ENCODE measurements around the gene WWP2.

The WWP2 gene

DNA sequence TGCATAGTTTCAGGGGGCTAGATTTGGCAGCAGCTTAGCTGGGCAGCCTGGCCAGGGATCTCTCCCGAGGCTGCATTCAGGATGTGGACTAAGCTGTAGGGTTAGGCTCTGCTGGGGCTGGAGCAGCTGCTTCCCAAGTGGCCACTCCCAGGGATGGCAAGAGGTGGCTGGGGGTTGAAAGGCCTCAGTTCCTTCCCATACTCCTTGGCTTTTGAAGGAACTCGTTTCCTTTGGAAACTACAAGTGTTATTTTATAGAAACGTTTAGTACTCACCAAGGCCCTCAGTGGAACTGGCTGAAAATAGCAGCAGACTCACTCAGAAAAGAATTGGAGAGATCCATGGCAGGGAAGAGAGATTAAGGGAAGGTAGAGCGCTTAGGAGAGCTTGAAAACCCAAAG lies 76.4 kb downstream of the WWP2 start:
- TF ChIP-seq, protein P1, sequence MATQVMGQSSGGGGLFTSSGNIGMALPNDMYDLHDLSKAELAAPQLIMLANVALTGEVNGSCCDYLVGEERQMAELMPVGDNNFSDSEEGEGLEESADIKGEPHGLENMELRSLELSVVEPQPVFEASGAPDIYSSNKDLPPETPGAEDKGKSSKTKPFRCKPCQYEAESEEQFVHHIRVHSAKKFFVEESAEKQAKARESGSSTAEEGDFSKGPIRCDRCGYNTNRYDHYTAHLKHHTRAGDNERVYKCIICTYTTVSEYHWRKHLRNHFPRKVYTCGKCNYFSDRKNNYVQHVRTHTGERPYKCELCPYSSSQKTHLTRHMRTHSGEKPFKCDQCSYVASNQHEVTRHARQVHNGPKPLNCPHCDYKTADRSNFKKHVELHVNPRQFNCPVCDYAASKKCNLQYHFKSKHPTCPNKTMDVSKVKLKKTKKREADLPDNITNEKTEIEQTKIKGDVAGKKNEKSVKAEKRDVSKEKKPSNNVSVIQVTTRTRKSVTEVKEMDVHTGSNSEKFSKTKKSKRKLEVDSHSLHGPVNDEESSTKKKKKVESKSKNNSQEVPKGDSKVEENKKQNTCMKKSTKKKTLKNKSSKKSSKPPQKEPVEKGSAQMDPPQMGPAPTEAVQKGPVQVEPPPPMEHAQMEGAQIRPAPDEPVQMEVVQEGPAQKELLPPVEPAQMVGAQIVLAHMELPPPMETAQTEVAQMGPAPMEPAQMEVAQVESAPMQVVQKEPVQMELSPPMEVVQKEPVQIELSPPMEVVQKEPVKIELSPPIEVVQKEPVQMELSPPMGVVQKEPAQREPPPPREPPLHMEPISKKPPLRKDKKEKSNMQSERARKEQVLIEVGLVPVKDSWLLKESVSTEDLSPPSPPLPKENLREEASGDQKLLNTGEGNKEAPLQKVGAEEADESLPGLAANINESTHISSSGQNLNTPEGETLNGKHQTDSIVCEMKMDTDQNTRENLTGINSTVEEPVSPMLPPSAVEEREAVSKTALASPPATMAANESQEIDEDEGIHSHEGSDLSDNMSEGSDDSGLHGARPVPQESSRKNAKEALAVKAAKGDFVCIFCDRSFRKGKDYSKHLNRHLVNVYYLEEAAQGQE (IDR thresholded peaks at IDR 0.05; ENCODE audit: insufficient read depth in 1 of 2, low read depth in 2 of 2, low read length in 2 of 2): no peak
- no peak for TF ChIP-seq TAF1 (IDR thresholded peaks at IDR 0.05; ENCODE audit: borderline replicate concordance, insufficient read depth, low read length)
- no peak for TF ChIP-seq POLR2AphosphoS5 (IDR thresholded peaks at IDR 0.05; ENCODE audit: low read depth, low read length)
- no peak for TF ChIP-seq FOXP2 (optimal IDR thresholded peaks at IDR 0.05; ENCODE audit: borderline replicate concordance, extremely low read depth, extremely low read length, insufficient read depth)
- no peak for TF ChIP-seq SIN3A (IDR thresholded peaks at IDR 0.05; ENCODE audit: borderline replicate concordance, insufficient read depth, low read length)

DNA sequence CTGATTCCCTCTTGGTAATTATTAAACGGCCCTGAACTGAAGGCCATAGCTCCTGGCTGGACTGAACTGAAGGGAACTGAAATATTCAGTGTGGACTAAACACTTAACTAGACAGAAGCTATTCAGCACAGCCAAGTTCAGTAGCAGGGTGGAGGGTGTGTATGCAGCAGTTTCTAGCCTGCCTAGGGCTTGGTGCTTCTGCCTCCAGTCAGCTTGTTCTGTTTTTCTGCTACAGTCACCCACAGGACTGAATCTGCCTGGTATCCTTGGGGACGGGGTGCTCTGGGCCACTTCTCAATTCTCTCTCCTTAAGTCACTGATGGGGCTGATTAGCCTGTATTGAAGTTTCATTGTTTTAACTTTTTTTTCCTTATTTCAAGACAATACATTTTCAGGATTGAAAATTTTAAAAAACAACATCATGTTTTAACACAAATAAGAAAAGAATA lies 77.1 kb downstream of the WWP2 start:
- no peak for TF ChIP-seq FOXP2 (optimal IDR thresholded peaks at IDR 0.05; ENCODE audit: borderline replicate concordance, extremely low read depth, extremely low read length, insufficient read depth)
- TF ChIP-seq, protein P1 (IDR thresholded peaks at IDR 0.05; ENCODE audit: insufficient read depth in 1 of 2, low read depth in 2 of 2, low read length in 2 of 2): no peak
- no peak for TF ChIP-seq SIN3A (IDR thresholded peaks at IDR 0.05; ENCODE audit: borderline replicate concordance, insufficient read depth, low read length)
- no peak for TF ChIP-seq TAF1 (IDR thresholded peaks at IDR 0.05; ENCODE audit: borderline replicate concordance, insufficient read depth, low read length)

DNA sequence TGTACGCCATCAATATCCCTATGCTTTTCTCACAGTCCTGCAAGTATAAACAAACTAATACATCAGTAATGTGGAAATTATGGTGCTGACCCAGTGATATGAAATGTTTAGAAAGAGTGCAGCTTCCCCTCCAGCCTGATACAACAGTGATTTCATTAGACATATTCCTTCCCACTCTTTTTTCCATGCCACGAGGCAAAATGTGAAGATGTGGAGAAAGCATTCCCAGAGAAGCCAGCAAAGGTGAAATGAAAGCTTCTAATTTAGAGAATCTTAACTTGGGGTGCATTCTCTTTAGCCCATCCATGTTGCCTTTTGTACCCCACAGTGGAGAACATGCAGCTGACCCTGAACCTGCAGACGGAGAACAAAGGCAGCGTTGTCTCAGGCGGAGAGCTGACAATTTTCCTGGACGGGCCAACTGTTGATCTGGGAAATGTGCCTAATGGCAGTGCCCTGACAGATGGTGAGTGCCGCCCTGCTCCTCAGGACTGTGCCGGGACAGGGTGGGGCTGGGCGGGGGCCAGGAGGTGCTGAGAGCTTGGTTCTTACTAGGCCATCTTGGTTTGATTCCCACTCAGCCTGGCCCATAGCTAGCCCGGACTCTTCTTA lies 77.8 kb downstream of the WWP2 start:
- TF ChIP-seq POLR2AphosphoS5 (IDR thresholded peaks at IDR 0.05; ENCODE audit: low read depth, low read length) (no peak), TAF1 (IDR thresholded peaks at IDR 0.05; ENCODE audit: borderline replicate concordance, insufficient read depth, low read length) (no peak), FOXP2 (optimal IDR thresholded peaks at IDR 0.05; ENCODE audit: borderline replicate concordance, extremely low read depth, extremely low read length, insufficient read depth) (no peak), SIN3A (IDR thresholded peaks at IDR 0.05; ENCODE audit: borderline replicate concordance, insufficient read depth, low read length) (no peak)
- TF ChIP-seq, protein P1 (IDR thresholded peaks at IDR 0.05; ENCODE audit: insufficient read depth in 1 of 2, low read depth in 2 of 2, low read length in 2 of 2): no peak

DNA sequence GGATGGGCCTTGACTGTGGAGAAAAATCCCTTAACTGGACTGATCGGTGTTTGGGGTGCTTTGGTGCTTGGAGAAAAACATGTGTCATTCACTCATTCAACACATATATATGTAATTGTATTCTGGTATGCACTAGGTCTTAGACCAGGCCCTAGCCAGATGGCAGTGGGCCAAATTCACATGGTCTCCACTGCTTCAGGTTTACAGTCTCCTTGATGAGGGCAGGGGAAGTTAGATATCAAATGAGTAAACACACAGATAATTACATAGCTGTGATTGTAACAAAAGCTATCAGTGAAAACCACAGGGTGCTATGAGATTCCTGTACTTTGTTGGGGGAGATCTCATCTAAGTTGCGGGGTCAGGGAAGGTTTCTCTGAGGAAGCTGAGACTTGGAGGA lies 78.8 kb downstream of the WWP2 start:
- TF ChIP-seq POLR2AphosphoS5 (IDR thresholded peaks at IDR 0.05; ENCODE audit: low read depth, low read length): no peak
- no peak for TF ChIP-seq TAF1 (IDR thresholded peaks at IDR 0.05; ENCODE audit: borderline replicate concordance, insufficient read depth, low read length)
- no peak for TF ChIP-seq FOXP2 (optimal IDR thresholded peaks at IDR 0.05; ENCODE audit: borderline replicate concordance, extremely low read depth, extremely low read length, insufficient read depth)
- no peak for TF ChIP-seq SIN3A (IDR thresholded peaks at IDR 0.05; ENCODE audit: borderline replicate concordance, insufficient read depth, low read length)
- TF ChIP-seq, protein P1 (IDR thresholded peaks at IDR 0.05; ENCODE audit: insufficient read depth in 1 of 2, low read depth in 2 of 2, low read length in 2 of 2): no peak

All from PFSK-1 (cell line).